ENCODE measurements around the gene CD93.

GRCh38 chr20:23129891-23130621 is 43.9 kb upstream of the CD93 start:
- TF ChIP-seq NFRKB (IDR thresholded peaks at IDR 0.05) (no peak), ELF4 (IDR thresholded peaks at IDR 0.05) (no peak)

All from HEK293T (cell line).